ENCODE data around the gene SOBP. TPM values are rescaled to one million over a fixed set of nuclear protein-coding genes. Genes with fewer than 3 reads are reported as not detected.

The SOBP gene
- total RNA-seq, 1 donor from 2014 or later: 16.1 TPM

DNA sequence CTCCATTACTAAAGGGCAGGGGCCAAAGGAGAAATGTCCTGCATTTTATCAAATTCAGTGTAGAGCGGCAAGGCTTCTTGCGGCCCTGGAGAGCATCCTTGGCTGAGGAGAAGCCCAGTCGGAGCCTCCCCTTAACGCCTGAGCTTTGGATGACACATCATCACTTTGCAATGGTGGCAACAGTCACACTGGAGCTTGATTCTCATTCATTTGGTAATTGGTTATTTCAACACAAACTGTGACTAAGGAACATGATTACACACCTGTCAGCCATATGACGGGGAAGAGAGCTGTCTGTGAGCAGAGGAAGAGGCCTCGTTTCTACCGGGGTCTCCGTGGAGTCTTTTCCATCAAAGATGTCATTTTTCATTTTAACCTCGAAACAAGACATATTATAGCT, 81.4 kb downstream of the SOBP start:
- DNase-seq: no peak
- Mint-ChIP-seq H3K4me3 (ENCODE audit: unreplicated experiment) (no peak overlapping the region), H3K4me1 (ENCODE audit: low read depth, unreplicated experiment) (no peaks in the 10 kb centered on the region), H3K27ac (ENCODE audit: unreplicated experiment) (no peak overlapping the region), H3K36me3 (ENCODE audit: unreplicated experiment) (no peaks in the 10 kb centered on the region), H3K9me3 (ENCODE audit: unreplicated experiment) (no peaks in the 10 kb centered on the region), H3K27me3 (ENCODE audit: unreplicated experiment) (no peaks in the 10 kb centered on the region)
- TF ChIP-seq, protein P1, sequence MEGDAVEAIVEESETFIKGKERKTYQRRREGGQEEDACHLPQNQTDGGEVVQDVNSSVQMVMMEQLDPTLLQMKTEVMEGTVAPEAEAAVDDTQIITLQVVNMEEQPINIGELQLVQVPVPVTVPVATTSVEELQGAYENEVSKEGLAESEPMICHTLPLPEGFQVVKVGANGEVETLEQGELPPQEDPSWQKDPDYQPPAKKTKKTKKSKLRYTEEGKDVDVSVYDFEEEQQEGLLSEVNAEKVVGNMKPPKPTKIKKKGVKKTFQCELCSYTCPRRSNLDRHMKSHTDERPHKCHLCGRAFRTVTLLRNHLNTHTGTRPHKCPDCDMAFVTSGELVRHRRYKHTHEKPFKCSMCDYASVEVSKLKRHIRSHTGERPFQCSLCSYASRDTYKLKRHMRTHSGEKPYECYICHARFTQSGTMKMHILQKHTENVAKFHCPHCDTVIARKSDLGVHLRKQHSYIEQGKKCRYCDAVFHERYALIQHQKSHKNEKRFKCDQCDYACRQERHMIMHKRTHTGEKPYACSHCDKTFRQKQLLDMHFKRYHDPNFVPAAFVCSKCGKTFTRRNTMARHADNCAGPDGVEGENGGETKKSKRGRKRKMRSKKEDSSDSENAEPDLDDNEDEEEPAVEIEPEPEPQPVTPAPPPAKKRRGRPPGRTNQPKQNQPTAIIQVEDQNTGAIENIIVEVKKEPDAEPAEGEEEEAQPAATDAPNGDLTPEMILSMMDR (IDR thresholded peaks at IDR 0.05; ENCODE audit: partially characterized antibody, unreplicated experiment): no peak

DNA sequence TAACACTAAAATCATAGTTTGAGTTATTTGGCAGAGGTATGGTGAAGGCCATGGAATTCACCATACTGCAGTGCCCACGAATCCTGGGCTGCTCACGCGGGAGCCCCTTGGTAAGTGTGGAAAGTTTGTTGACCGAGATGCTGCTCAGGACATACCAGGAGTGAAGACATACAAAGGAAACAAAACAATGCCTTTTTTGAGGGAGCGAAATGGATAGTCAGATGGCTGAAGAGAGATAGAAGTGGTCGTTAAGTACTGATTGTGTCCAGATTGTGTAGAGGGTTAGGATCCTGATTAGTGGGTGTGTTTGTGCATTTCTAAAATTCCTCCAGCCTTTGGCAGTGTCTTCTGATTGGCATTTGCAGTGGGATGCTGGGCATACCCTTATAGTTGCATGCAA, 83.0 kb downstream of the SOBP start:
- H3K27ac Mint-ChIP-seq (ENCODE audit: unreplicated experiment): no peak overlapping the region
- H3K4me3 Mint-ChIP-seq (ENCODE audit: unreplicated experiment): no peak overlapping the region
- TF ChIP-seq, protein P1 (IDR thresholded peaks at IDR 0.05; ENCODE audit: partially characterized antibody, unreplicated experiment): no peak
- DNase-seq: no peak
- no peaks in the 10 kb centered on the region for H3K27me3 Mint-ChIP-seq (ENCODE audit: unreplicated experiment)
- H3K36me3 Mint-ChIP-seq (ENCODE audit: unreplicated experiment): no peaks in the 10 kb centered on the region
- H3K9me3 Mint-ChIP-seq (ENCODE audit: unreplicated experiment): no peaks in the 10 kb centered on the region
- H3K4me1 Mint-ChIP-seq (ENCODE audit: low read depth, unreplicated experiment): no peaks in the 10 kb centered on the region

DNA sequence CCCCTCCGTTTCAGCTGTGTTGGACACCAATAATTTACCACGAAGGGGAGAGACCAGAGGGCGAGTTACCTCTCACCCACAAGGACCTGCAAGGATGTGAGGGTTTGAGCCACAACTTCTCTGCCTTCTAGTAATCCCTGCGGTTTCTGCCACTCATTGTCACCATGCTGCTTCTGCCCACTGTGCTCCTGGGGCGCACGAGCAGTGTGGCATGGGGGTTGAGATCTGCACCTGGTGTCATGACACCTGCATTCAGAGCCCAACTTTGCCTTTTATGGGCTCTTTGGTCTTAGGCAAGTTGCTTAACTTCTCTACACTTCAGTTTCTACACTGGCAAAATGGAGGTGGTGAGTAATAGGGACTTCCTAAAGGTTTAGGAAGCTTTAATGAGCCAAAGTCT, 84.9 kb downstream of the SOBP start:
- no peak for DNase-seq
- TF ChIP-seq, protein P1 (IDR thresholded peaks at IDR 0.05; ENCODE audit: partially characterized antibody, unreplicated experiment): no peak
- Mint-ChIP-seq H3K4me3 (ENCODE audit: unreplicated experiment) (no peak overlapping the region), H3K36me3 (ENCODE audit: unreplicated experiment) (no peaks in the 10 kb centered on the region), H3K4me1 (ENCODE audit: low read depth, unreplicated experiment) (peaks cover 8% of the 10 kb centered on the region), H3K27ac (ENCODE audit: unreplicated experiment) (no peak overlapping the region), H3K9me3 (ENCODE audit: unreplicated experiment) (no peaks in the 10 kb centered on the region), H3K27me3 (ENCODE audit: unreplicated experiment) (no peaks in the 10 kb centered on the region)

DNA sequence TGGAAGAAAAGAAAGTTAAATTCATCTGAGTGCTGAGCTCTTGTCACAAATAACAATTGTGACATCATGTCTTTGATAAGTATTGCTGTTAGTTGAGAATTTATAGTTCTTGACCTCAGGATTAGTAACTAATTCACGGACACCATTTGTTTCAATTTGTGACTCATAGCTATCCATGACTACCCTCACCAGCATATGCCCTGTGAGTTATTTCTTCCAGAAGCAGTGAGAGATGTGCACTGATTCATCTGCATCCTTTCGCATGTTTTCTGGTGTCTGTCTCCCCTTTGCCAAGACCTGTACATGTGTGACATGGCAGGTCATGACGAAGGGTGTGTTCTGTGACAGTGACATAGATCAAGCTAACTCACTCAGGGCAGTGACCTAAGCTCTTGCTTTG, 86.9 kb downstream of the SOBP start:
- Mint-ChIP-seq H3K36me3 (ENCODE audit: unreplicated experiment) (no peaks in the 10 kb centered on the region), H3K4me3 (ENCODE audit: unreplicated experiment) (no peak overlapping the region), H3K9me3 (ENCODE audit: unreplicated experiment) (no peaks in the 10 kb centered on the region), H3K27ac (ENCODE audit: unreplicated experiment) (no peak overlapping the region), H3K4me1 (ENCODE audit: low read depth, unreplicated experiment) (peaks cover 9% of the 10 kb centered on the region), H3K27me3 (ENCODE audit: unreplicated experiment) (no peaks in the 10 kb centered on the region)
- TF ChIP-seq, protein P1 (IDR thresholded peaks at IDR 0.05; ENCODE audit: partially characterized antibody, unreplicated experiment): no peak
- no peak for DNase-seq

DNA sequence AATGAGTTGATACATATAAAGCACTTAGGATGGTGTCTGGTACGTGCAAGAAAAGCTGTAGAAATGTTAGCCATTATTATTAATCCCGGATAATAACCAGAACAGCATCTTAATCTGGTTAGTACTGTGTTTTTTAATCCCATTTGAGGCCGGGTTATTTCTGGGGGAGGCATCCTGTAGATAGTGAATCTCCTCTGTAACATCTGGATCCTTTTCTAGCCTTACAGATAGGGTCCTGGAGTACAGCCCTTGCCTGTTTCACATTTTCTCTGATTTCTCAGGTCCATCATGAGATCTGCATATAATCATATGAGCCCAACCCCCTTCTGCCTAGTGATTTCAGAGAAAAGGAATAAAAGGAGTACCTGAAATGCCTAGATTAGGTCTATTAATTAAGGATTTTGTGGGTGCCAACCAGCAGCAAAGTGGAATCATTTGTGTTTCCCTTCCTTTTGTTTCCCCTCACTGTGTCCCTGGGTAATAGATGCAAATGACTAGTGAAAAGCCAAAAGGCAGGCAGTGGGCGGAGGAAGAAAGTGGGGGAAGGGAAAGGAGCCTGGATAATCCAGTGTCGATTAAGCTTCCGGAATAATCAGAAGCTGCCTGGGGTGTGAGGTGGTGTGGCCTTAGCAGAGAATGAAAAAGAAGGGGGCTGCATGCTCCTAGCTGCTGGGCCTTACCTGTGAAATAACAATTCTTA, 88.9 kb downstream of the SOBP start:
- Mint-ChIP-seq H3K9me3 (ENCODE audit: unreplicated experiment) (no peaks in the 10 kb centered on the region), H3K27ac (ENCODE audit: unreplicated experiment) (peak overlapping the region; percentile 46), H3K4me3 (ENCODE audit: unreplicated experiment) (peak overlapping the region; percentile 45), H3K36me3 (ENCODE audit: unreplicated experiment) (no peaks in the 10 kb centered on the region), H3K4me1 (ENCODE audit: low read depth, unreplicated experiment) (peaks cover 9% of the 10 kb centered on the region), H3K27me3 (ENCODE audit: unreplicated experiment) (no peaks in the 10 kb centered on the region)
- TF ChIP-seq, protein P1 (IDR thresholded peaks at IDR 0.05; ENCODE audit: partially characterized antibody, unreplicated experiment): no peak
- peak; percentile 24 for DNase-seq
